Peyer's patch (tissue), 4 donors: ENCODE results near the gene DLX4.

Source experiments
- POLR2A ChIP-seq, 2 donors: fragments of 450-650 bp; IDR thresholded peaks; one replicate each; pipeline ENCODE4 v1.5.1; 2017; ENCODE audit warnings: antibody characterized with exemption in 2 of 2, mild to moderate bottlenecking in 2 of 2, moderate library complexity in 2 of 2
- TF ChIP-seq, protein P1 (sequence below), 6 experiments: fragments of 450-650 bp in 4 of 6; fragments of 200-600 bp in 2 of 6; sonication (generic) in 1 of 6; IDR thresholded peaks; one replicate each; pipeline ENCODE4 v1.5.1; 2017 to 2019; ENCODE audit warnings: antibody characterized with exemption in 6 of 6, mild to moderate bottlenecking in 3 of 6, moderate library complexity in 1 of 6

GRCh38 chr17:50013079-50013478 lies 44.1 kb downstream of the DLX4 start:
- TF ChIP-seq, protein P1, sequence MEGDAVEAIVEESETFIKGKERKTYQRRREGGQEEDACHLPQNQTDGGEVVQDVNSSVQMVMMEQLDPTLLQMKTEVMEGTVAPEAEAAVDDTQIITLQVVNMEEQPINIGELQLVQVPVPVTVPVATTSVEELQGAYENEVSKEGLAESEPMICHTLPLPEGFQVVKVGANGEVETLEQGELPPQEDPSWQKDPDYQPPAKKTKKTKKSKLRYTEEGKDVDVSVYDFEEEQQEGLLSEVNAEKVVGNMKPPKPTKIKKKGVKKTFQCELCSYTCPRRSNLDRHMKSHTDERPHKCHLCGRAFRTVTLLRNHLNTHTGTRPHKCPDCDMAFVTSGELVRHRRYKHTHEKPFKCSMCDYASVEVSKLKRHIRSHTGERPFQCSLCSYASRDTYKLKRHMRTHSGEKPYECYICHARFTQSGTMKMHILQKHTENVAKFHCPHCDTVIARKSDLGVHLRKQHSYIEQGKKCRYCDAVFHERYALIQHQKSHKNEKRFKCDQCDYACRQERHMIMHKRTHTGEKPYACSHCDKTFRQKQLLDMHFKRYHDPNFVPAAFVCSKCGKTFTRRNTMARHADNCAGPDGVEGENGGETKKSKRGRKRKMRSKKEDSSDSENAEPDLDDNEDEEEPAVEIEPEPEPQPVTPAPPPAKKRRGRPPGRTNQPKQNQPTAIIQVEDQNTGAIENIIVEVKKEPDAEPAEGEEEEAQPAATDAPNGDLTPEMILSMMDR (IDR thresholded peaks at IDR 0.05) = no peak
- no peak for TF ChIP-seq POLR2A (IDR thresholded peaks at IDR 0.05)
